HG03521 (cell line): ENCODE results near the gene BCLAF3.

Experiments used
- ATAC-seq: cut with Tn5 transposase; IDR thresholded peaks from one replicate; pipeline ENCODE4 v1.9.1; 2021; ENCODE audit warnings: mild to moderate bottlenecking, moderate library complexity; ENCODE audit not compliant: unreplicated experiment

BCLAF3 gene

DNA sequence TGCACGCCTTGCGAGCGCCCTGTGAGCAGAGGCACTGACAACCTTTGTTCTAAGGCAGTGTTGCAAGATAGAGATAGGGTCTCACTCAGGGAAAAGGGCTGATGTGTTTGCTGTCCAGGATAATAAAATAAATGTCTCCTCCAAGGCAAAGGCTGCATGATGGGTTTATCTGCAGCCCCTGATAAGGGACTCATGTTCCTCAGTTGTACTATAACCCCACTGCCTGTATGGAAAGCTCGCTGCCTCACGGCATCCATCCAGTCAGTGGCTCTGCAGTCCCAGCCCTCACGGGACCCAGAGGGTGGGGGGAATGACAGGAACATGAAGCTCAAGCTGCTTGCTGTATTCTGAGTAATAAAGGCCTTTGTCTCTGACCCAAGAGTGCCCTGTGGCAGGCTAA is 22.6 kb downstream of the BCLAF3 start:
- ATAC-seq: no peak

DNA sequence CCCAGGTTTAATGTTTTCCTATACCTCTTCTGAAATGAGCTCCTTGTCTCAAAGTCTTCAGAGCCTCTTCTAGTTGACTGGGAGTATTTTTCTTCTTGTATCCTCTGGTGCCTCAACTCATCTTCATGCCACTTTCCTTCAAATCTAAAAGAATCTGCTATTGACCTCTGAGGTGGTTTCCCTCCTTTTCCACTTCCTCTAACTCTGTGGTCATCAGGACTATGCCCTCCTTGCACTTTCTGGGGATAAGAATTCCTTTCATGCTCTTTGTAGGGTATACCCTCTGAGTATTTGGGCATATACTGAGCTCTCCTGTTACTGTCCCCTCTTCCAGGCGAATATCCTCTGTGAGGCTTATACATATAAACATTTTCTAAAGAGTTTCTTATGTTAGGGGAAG is 24.8 kb downstream of the BCLAF3 start:
- no peak for ATAC-seq

DNA sequence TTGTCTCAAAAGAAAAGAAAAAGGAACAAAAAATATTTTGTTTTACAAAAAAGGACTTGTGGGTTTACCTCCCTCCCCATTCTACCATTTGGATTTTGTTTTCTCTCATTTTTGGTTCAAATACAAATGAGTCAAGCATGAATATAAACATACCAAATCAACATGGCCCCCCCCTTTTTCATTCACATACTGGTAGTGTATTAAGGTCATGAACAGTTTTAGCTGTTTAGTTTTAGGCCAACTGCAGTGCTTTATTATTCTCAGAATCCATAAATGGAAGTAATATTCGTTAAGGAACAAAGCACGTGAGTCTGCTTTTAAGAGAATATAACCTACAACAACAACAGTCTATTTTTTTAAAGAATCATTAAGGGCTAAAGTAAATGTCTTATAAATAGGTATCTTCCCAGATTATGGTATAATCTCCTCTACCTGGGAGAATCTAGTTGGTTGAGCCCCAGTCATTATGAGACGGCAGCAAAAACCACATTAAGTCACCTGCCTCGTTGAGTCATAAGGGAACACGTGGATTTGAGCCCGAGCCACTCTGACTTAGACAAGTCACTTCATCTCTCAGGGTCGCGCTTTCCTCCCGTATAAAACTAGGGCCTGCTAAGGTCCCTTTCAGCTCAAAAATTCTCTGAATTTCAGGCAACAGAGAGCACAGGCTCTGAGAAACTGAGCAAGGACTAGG is 26.7 kb downstream of the BCLAF3 start:
- no peak for ATAC-seq

DNA sequence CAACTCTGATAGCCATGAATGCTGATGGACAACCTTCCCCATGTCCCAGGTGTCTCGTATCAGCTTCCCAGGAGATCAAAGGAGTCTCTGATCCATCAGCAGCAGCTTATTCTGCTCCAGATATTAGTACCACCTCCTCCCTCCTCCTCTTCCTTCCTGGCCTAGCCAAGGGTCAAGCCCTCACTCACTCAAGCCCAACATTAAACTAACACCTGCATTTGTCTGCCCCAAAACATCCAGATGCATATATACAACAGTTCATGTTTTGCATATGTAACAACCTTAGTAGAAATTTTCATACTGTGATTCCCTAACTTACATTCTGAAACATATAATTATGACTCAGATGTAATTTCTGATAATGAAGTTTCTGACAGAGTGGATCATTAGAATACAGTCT is 29.9 kb downstream of the BCLAF3 start:
- no peak for ATAC-seq

DNA sequence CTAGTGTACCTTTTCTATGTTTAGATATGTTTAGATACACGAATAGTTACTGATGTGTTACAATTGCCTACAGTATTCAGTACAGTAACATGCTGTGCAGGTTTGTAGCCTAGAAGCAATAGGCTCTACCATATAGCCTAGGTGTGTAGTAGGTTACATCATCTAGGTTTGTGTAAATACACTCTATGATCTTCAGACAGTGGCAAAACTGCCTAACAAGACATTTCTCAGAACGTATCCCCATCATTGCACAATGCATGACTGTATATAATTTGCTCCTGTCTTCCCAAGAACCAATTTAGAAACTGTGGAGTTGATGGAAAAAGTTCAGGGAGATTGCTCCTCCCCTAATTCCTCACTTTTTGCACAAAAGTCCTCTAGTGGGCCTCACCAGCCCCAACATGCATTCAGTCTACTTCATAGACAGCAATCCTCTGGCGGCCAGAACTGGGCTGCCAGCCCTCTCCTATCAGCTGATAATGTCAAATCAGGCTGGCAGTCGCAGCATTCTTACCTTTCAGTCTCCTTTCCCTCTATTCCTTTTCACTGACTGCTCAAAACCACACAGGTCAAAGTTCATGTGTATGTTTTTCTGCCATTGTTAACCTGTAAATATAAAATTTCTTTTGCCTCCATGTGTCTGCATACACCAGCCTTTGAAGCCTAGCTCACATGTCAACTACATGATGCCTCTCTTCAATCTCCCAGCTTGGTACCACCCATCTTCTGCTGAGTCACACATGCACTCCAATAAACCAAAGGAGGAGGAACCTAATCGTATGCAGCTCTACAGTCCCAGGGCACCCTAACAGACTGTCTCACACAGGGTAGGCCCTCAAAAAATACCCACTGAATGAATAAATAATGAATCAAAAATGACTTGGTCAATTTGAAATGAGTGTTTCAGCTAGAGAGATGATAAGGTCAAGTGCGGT is 32.0 kb downstream of the BCLAF3 start:
- no peak for ATAC-seq

DNA sequence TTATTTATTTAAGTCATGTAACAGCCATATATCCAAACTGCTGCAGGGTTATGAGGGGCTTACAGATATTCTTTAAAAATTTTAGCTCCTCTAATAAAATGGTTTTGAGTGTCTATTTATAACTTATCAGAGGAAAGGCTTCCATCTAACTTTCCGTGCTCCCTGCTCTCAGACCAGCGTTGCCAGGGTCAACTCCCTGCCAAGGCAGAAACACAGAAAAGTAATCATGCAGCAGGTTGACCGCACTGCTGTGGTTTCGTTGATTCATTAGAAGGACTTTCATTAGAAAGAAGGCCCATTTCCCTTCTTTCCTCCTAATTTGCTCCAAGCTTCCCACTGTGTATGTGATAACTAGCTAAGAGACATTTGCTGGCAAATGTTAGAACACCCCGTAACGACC is 33.9 kb downstream of the BCLAF3 start:
- ATAC-seq: no peak

DNA sequence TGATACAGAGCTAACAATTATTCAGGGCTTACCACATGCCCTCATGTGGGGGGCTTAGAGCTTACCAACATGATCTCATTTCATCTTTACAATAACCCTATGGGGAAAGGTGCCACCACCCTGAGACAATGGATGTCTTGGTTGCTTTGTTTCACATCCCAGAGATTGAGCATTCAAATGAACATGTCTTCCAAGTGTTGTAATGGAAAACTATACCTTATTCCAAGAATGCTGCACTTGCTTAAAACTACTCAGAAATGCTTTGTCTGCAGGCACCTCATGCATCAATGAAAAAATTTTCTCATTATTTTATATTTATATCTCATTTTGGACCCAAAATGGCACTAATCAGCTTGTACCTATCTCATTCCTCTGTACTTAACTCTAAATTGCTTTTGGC is 34.6 kb downstream of the BCLAF3 start:
- ATAC-seq: no peak

DNA sequence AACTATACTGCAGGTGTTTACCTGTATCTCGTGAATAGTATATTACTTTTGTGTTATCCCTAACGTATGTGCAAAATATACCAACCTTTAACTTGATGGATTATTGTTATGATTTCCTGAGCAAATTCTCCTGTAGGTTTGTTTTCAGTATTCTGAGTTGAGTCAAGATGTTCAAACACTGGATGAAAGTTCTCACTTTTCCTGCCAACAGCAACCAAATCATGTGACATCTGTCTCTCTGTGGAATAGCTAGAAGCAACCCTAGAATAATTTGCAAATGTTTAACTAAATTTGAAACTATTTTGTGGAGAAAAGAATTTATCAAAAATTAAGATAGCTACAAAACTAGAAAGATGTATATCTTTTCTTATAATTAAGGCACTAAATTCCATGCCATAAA is 35.6 kb downstream of the BCLAF3 start:
- no peak for ATAC-seq

DNA sequence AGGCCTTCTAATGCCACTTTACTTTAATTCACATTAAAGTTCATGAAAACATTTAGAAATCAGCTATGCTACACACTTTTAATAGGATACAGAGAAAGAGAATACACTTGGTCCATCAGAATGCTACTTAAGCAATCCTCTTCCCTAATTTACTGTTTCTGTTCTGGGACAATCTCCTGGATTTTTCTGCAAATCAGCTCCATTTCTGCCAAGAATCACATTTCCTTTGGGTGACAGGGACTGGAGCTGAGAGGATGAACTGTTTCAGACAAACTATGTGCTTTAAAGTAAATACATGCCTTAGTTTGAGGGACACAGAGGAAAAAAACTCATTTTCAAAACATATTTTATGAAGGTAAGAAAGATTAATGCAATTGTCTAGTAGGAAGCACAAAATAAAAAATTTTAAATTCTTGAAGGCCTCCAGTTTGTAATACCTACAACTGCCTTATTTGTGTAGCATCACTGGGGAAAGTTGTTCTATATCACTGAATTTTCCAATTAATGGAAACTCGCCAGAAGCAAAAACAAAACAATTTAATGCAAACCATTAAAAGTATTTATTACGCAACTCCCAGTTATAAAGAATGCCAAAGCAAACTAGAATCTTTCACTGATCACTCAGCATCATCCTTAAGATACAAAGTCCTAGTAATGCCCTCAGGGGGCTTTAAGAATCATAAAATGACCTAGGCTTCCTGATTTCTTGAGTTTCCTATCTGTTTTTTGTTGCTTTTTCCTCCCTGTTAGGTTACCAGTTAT is 36.3 kb downstream of the BCLAF3 start:
- no peak for ATAC-seq

DNA sequence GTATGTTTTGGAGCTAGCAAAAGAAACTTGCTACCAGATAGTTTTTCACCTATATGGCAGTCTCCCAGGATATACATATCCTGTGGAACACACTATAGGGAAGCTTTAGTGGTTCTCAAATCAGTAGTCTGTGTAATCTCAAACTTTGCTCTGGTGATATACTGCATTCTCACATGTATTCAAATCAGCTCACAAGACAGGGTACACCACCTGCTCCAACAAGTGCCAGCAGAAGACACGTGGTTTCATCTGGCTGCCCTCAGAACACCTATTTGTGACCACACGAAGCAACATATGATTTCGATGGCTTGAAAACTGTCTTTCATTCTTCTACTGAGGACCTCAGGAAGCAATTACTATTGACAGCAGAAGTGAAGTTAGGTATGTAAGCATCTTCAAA is 37.7 kb downstream of the BCLAF3 start:
- no peak for ATAC-seq

DNA sequence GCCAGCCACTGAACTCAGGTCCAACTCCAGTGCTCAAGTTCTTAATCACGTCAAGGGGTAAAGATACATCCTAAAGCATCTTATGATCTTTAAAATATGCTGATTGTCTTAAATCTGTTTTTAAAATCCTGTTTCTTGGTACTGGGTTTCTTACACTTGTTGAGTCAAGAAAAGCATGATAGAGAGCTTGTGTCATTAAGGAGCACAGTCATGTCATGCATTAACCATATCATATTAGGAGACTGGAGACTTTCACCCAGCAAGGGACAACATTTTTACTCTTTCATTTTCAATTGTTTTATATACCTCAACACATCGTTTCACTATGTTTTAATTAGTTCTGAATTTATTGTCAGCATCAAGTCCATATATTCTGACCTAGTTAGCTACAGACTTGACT is 41.5 kb downstream of the BCLAF3 start:
- ATAC-seq: no peak

DNA sequence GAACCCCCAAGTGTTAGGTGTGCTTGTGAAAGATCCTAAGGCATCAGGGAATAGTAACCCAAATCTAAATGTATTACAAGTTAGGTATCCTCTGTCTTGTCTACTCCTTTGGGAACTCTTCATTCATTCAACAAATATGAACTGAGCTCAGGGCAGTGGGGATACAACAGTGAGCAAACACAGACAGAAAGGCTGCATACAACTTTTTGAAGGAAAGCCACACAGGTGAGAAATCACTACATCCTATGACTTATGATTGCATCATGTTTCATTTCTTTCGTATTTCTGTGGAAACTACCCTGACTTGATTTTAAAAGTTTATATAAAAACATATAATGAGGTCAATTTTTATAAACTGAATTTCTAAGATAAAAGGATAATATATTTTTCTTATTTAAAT is 43.2 kb downstream of the BCLAF3 start:
- ATAC-seq: no peak
